GM19043 (cell line): ENCODE data around the gene NOS3.

ENCODE experiments used
- ATAC-seq: cut with Tn5 transposase; IDR thresholded peaks from one replicate; pipeline ENCODE4 v1.9.1; 2021; ENCODE audit warnings: low read depth; ENCODE audit not compliant: unreplicated experiment

The NOS3 gene

DNA sequence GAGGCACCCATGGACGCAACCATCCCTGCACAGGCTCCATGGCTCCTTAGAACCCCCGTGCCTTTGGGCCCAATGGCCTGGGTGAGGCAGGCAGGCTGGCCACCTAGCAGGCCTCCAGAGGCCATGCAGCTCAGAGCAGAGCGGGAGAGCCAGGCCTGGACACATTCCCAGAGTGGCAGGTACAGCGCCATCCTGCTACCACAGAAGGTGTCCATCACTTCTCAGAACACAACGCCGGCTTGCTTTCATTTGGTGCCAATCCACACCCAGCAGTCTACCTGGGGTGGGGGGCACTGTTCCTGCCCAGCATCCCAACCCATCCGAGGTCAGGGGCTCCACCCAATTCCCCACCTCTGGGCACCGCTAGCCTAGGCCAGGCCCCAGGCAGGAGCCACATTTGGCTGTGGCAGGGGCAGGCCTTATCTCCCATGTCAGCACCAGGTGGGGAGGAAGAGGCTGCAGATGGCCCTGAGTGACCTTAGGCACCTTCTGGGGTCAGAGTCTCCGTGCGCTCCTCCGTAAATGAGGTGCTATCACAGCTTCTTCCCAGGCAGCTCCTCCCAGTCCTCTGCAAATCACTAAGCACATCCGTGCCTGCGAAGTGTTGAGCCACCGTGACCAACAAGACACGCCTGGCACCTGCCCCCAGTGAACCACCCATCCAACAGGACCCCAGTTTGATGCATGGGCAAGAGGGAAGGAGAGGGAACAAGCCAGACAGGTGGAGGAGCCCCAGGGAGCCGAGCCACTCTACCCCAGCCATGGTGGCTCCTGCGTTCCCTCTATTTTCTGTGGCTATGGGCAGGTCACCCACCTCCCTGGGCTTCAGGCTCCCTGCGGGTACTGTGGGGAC lies 26.9 kb upstream of the NOS3 start:
- no peak for ATAC-seq

DNA sequence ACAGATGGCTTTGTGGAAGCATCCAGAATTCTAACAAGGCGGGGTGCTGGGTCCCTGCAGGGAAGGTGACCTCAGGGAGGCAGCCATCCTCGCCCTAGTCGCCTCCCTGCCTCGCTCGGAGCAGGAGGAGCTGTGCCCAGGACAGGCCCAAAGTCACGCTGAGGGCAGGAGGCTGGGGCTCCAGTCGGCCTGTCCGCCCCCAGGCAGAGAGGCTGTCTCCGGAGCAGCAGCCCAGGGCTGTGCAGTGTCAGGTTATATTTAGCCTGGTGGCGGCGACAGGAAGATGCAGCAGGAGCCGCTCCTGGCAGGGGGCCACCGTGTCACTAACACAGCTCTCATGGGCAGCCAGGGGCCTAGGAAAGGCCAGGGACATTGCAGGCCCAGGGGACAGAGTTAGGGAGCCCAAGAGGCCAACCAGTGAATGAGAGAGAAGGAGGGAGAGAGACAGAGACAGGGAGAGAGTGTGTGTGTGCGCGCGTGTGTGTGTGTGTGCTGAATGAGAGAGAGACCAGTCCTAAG lies 26.2 kb upstream of the NOS3 start:
- no peak for ATAC-seq

DNA sequence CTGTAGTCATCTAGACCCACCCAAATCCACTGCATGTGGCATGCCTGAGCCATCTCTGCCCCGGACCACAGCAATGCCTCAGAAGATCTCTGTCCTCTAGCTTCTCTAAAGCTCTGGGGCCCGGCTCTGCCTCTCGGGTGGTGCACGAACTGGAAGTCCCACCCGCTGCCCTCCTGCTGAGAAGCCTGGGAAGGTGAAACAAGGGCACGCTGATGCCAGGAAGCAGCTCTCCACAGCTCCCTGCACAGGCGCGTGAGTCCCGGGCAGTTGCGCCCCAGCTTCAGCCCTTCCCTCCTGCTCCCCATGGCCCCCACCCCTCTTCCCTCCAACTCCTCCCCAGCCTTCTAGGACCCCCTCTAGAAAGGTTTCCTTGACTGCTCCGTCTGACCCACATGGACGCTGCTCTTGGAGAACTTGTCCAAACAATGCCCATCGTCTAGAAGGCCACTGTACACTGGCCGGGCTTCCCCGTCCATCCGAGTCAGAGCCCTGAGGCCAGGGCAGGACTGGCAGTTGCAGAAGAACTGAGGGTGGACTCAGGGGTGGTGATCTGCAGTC lies 25.5 kb upstream of the NOS3 start:
- ATAC-seq, result no peak

DNA sequence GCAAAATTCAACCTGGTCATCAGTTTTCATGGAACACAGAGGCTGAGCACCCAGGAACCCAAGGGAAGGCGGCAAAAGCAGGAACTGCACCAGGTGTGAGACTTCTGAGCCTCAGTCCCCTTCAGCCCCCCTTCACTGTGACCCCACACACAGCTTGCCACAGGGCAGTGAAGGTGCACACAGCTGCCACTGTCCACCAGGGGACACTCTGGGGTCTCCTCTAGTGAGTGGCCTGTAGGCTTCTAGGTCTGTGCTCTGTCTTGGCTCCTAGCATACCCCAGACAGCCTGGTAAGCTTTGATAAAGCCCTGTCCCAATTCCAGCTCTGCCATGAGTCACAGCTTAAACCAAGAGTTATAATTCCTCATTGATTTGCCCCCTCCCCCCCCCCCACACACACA lies 24.8 kb upstream of the NOS3 start:
- ATAC-seq, result no peak

DNA sequence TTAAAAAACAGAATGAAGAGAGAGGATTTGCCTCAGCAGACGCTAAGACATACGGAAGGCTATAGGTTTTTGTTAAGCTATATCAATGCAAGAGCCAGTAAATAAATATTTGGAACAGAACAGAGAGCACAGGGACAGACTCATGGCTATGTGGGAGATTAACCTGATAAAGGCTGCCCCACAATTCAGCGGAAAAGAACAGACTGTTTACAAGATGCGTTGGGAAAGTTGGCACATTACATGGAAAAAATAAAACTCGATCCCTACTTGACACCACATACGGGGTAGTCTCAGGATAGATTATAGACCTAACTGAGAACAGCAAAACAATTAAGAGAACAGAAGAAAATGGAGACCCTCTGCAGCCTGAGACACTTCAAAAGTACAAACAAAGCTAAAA lies 23.5 kb upstream of the NOS3 start:
- ATAC-seq, result no peak

DNA sequence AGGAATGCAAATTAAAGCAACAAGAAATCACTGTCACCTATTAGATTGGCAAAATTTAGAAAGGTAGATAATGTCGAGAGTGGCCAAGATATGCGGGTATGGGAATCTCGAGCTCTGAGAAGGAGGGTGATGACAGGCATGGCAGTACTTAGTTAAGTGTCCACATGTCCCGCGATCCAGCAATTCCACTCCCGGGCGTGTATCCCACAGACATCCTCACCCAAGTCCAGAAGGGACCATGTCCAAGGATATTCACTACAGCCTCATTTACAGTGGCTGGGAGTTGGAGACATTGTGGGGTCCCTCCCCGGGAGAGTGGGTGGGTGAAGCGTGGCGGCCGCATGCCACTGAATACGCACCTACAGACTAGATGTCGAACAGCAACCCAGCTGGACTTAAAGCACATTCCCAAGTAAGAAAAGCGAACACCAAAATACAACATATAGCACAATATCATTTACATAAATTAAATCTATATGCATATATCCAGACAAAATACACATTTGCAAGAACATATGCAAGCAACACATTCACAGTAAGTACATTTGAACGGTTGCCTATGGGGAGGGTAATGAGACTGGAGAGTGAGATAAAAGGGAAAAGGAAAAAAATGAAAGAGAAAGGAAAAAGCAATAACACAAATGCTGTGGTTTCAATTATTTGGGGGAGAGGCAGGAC lies 22.6 kb upstream of the NOS3 start:
- no peak for ATAC-seq

DNA sequence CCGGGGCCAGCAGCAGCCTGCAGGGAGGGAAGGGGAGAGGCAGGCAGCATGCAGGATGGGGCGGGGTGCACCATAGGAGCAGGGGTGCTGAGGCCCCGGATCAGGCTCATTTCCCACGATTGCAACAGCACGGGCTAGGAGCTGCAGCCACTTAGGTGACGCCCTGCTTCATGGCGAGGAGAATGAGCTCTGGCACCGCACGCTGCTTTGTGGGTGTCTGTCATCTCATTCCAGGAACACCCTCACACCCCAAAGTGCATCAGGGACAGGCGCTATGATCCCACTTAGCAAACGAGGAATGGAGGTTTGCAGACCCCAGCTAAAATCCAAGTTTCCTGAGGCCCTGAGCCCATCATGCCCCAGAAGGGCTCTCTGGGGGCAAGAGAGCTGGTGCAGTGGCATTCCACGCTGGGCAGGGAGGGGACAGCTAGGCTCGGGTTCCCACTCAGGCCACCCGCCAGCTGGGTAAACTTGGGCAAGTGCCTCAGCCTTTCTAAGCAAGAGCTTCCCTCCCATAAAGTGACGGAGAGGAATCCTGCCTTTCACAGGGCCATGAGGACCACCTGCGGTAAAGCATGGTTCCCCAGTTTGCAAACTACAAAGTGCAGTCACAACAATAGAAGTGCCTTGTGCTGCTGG lies 22.0 kb upstream of the NOS3 start:
- ATAC-seq, result no peak

DNA sequence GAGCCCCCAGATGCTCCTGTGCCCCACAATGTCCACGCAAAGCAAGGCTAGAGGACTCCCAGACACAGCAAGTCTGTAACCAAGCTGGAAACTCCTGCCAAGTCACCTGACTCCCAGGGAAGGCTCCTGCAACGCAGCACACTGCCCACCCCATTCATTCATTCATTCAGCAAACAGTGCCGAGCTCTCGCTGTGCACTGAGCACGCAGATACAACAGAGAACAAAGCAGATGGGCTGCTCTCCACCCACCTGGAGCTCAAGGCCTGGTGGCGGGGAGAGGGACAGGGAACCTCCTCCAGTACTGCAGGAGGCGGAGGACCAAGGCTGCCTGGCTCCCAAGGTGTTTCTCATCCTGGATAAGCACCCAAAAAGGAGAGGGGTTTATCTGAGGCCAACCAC lies 21.3 kb upstream of the NOS3 start:
- no peak for ATAC-seq

DNA sequence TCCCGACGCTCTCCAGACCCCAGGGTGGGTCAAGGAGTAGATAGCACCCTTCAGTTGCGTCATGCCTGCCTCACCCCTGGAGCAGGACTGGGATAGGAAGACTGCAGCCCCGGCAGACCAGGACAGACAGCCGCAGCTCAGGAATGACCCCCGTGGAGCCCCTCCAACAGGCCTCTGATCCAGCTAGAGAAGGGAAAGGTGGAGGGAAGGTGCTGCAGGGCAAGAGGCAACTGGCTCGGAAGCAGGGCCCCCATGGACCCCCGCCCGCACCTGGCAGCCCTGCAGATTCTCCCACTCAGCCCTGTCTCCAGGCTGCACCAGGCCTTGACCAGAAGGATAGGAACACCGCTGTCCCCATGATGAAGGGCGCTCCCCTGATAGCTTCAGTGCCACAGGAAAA lies 20.4 kb upstream of the NOS3 start:
- no peak for ATAC-seq

DNA sequence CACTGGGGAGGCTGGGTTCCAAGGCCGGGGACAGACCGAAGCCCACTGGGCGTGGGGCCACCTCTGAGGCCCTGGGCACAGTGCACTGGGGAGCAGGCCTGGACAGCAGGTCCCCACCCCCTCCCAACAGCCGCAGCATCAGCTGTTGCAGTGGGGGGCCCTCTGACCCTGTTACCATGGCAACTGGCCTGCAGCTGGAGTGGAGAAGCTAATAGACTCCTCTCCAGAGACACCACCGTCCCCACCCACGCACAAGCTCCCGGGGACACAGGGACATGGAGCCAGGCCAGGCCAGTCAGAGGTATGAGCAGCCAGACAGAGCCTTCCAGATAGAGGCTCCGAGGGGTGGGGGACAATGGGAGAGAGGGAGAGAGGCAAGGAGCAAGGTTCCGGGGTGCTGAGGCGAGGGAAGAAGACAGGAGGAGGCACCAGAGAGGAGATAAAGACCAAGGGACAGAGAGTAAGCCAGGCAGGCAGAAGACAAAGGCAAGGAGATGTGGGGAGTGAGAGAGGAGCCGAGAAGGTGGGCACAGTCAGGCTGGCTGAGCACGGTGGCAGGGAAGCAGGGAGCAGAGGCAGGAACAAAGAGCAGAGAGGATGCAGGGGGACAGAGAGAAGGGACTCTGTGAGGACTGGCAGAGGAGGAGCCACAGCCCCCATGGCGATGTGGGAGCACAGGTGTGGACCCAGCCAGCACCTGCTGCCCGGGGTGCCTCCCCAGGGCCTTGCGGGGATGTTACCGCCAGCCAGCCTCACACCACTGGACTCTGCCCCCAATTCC lies 19.4 kb upstream of the NOS3 start:
- no peak for ATAC-seq

DNA sequence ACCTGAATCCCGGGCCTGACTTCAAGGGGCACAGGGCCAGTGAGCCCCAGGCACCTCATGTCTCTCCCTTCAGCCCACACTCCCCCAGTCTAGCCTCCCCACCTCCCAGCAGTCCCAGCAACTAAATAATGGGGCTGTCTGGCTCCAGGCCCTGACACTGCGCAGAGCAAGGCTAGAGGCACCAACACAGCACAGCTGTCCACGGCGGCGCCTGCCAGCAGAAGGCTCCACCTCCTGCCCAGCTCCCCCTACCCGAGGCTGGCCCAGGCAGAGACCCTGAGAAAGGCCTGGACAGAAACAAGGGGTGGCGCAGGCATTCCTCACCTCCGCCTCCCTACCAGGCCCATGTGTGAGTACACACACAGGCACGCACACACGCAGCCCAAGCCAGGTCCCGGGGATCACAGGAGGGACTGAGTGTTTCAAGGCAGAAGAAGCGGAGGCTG lies 18.8 kb upstream of the NOS3 start:
- ATAC-seq, result no peak

DNA sequence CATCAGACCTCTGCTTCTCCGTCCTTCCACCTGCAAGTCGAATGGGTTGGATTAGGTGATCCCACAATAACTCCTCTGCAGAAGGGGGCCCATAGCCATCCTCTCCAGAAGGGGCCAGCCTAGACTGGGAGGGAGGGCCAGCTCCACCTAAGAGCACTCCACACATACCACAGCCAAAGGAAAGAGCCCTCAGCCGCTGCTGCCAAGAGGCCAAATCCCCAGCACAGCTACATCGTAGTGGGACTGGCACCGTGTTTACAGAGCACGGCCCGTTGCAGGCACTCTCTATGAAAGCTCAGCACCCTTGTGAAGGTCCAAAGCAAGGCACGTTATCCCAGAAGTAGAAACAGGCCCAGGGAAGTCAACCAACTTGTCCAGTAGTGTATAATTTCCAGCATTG lies 18.1 kb upstream of the NOS3 start:
- ATAC-seq, result no peak

DNA sequence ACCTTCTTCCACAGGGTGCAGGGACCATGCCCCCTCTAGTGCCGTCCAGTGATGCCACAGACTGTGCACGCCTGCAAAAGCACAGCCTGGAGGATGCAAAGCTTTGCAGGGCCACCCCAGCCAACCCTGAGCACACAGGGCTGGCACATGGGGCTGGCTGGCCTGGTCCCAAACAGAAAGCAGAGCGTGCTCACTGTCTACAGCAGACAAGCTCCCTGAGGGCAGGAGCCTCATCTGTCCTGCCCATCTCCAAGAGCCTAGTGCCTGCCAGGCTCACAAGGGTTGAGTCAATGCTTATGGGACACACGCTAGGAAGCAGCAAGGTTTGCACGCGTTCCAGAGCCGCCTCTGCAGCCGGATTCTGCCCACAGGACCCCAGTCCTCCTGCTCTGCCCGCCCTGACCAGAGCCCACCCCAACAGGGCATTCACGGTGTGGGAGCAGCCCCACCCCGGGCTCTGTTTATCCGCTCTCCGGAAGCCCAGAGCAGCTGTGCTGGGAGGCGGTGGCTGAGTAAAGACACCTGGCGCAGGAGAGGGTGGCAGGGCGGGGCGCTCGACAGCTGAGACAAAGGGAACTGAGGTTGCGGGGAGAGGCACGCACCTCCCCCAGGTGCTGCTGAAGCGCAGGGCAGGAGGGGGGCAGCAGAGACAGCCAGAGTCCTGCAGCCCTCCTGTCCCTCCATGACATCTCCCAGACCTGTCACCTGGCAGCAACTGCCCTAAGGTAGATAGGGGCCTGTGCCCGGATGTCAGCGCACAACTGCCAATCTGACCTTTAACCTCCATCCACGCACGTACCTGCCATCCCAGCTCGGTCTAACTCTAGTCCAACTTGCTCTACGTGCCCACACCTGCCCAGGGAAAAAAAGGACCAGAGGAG lies 17.0 kb upstream of the NOS3 start:
- no peak for ATAC-seq

DNA sequence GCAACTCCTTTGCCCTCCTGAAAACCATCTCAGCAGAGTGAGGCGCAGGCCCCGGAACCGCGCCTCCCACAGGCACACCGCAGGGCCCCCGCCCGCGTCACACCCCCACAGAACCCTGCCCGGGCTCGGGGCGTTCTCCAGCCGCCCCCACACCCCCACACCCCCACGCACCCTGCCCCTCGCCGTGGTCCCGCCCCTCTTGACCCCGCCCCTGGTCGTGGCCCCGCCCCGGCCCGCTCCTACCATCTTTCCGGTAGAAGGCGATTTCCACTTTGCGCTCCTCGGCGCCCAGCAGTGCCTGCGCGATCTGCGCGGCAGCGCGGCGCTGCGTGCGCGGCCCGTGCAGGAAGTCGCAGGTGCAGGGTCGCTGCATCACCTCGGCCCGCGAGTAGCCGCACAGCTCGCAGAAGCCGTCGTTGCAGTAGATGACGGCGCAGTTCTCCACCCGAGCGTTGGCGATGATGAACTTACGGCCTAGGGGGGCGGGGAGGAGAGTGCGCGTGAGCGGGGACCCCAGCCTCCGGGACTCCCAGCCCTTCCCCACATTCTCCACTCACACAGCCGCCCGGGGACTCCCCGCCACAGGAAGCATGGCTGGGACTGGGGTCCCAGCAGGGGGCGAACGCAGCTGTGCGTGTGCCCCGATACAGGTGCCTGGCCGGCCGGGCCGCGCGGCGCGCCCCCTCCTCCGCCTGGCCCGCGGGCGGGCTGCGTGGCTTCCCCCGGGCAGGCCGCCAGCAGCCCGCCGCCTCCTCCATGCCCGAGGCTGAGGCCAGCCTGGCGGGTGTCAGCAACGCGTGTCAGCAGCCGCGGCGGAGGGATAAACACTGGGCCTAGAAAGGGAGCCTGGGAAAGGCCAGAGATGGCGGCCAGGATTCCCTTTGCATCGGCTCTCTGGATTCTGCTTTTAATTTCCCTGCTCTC lies 16.1 kb upstream of the NOS3 start:
- ATAC-seq, result peak; percentile 59

DNA sequence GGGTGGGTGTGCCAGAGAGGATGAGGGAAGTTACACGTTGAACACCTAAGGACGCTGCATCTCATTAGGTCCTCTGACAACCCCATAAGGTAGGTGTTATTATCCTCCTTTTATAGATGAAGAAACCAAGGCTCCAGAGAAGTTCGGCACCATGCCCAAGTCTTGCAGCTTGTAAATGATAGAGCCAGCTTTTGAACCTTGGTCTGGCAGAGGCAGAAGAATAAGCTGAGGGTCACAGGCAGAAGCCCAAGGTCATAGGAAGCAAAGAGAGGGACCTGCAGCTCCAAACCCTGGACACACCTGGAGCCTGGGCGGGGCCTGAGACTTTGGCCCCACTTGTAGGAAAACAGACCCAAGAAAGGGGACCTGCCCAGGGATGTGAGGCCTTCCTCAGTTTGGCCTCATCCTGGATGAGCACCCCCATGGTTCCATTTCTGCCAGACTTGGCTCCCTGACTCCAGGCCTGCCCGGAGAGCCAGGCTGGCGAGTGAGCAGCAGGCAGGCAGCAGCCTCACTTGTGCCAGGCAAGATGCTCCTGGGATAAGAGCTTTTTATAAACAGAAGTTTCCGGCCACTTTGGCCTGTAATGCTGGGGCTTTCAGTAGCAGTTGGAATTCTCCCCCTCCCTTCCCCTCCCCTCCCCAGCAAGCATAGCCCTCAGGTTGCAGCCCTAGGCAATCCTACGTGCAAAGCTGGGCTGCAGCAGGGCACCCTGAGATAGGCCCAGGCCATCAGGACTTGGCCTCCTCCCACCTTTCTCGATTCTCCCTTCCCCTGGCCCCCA lies 15.1 kb upstream of the NOS3 start:
- no peak for ATAC-seq

DNA sequence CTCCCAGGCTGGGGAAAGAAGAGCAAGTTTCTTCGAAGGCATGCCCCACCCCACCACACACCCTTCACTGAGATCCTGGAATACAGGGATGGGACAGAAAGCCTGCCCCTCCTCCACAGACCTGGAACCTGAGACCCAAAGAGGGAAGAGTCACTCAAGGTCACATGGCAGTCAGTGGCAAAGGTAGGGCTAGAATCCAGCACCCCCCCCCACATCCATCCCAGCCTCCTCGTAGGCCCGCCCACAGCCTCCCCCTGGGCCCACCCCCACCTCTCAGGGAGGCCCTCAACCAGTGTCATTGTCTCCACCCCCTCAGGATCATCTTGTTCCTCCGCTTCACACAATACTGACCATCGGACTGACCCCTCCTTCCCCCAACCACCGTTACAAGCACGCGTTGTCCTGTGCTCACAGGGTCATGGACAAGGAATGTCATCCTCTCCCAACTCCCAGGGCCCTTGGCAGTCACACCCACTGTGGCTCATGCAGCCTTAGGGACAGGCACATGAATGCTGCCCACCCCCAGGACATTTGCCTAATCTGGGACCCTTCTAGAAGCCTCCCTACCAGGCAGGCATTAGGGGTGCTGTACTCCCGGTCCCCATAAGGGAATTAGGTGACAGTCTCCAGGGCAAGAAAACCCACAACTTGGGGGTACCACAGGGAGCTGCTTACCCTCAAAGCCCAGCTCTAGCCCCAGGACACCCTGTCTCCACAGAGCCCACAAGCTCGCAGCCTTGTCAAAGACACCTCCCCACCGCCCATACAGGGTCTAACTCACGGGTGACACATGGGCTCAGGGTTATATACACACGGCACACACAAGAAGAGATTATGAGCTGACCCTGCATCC lies 14.1 kb upstream of the NOS3 start:
- ATAC-seq, result no peak
